GM18873 (cell line): ENCODE data around the gene SHISA9.

Experiments used
- ATAC-seq: cut with Tn5 transposase; IDR thresholded peaks from one replicate; pipeline ENCODE4 v1.9.1; 2021; ENCODE audit warnings: mild to moderate bottlenecking, moderate library complexity, moderate number of reproducible peaks; ENCODE audit not compliant: unreplicated experiment, low FRiP score

The SHISA9 gene

DNA sequence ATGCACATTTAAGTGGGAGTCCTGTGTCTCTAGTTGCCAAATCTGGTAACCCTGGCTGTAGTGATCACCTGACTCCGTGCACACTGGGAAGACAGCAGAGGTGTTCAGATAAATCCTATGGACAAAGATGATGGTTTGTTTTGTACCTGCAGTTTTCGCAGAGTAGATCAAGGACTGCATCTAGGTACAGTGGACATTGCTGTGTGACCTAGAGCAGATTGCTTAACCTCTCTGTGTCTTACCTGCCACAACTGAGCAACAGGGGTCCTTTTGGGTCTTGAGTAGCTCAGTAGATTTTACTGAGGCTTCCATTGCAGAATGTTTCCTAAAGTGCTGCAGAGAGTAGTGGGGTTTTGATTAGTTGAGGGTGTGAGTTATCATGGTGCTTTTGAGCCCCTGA is 160.8 kb downstream of the SHISA9 start:
- ATAC-seq, result no peak

DNA sequence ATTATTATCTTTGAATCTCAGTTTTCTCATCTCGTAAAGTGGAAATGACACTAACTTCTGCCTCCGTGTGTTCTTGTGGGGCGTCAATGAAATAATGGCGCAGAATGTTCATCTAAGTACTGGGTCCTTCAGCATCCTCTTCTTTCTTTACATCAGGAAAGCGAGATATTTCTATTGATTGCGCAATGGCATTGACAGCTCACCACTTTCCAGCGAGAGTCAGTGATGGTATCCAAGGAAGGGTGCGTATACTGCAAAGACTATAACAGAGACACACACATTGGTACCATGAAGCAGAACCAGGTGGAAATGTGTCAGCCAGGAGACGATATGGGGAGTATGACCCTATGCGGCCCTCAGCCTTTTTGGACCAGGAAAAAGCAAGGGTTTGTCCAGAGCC is 162.1 kb downstream of the SHISA9 start:
- no peak for ATAC-seq

DNA sequence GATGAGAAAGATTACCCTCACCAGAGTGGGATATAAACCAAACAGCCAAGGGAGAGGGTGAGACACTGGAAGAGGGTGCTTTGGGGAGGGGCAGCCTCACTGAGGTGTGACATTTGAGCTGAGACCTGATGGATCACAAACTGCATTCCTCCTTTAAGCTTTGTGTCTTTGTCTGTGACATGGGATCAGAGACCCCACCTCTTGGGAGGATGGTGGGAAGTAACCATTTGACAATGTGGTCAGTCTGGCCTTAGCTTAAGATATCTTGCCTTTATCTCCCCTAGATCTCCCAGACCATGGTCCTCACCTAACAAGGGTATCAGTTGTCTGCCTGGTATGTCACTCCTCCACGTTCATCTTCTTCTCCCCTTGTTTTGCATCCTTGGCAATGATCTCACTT is 163.4 kb downstream of the SHISA9 start:
- ATAC-seq, result no peak

DNA sequence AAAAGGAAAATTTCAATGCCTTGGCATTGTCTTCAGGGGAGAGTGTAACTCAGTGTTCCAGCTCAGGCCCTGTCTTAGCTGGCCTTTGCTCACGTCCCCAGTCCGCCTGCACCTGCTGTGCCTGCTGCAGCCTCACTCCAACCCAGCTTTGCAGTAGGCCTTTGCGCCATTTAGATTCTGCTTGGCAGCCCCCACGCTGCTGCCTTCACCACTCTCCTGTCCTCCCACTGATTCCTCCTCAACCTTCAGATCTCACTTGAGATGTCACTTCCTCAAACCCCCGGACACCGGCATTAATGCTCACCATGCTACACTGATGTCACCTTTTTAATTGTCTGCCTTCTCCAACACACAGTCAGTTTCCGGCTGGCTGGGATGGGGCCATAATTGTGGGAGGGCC is 166.2 kb downstream of the SHISA9 start:
- no peak for ATAC-seq

DNA sequence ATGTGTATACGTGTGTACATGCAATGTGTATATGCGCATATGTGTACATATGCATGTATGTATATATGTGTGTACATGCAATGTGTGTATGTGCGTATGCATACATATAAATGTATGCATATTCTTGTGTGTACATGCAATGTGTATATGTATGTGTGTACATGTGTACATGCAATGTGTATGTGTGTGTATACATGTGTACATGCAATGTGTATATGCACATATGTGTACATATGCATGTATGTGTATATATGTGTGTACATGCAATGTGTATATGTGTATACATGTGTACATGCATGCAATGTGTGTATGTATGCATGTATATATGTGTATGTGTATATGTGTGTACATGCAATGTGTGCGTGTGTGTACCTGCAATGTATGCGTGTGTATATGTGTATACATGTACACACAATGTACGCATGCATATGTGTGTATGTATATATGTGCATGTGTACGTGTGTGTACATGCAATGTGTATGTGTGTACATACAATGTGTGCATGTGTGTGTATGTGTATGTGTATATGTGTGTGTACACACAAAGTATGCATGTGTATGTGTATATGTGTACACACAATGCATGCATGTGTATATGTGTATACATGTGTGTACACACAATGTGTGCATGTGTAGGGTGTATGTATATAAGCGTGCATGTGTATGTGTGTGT is 167.7 kb downstream of the SHISA9 start:
- ATAC-seq, result no peak

DNA sequence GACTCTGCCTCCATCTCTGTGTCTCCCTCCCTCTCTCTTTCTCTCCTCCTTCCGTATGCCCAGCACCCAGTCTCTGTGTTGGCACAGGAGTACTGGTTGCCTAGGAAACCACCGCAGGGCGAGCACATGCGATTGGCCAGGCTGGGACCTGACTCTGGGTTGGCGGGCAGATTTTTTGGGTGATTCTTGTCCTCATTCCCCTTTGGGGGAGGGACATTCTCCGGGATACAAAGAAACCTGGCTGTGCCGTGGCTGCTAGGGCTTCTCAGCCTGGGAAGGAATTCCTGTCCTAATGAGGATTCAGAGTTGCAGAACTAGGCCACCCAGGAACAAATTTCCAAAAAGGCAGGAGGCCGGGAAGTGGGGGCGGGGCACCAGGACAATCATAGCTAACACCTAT is 168.9 kb downstream of the SHISA9 start:
- no peak for ATAC-seq

DNA sequence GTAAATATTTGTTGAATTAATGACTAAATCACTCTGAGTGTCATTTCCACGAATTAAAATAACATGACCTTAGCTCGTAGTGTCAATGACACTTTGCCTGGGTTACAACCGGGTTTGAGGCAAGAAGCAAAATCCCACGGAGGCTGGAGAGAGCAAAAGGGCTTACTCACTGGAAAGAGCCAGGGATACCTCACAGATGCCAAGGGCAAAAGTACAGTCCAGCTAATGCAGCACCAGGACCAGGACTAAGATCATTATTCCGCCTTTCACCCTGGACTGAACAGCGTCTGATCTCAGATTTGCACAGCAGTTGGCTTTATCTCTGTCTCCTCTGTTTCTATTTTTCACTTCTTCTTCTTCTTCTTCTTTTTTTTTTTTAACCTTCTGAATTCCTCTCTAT is 175.5 kb downstream of the SHISA9 start:
- ATAC-seq, result no peak

DNA sequence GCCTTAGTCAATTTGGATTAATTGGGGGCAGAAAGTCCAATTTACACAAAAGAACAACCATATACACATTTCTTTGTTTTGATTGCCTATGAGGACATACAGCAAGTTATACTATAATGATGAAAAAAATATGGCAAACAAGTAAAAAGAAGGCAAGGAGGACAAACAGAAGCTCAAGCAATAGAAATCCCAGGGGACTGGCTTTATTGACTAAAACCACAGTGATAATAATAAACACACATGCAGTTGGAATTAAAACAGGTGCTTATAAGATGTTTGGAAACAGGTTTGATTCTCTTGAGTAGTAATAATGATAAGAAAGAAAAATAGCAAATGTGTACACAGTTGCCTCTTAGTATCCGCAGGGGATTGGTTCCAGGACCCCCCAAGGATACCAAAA is 176.4 kb downstream of the SHISA9 start:
- no peak for ATAC-seq

DNA sequence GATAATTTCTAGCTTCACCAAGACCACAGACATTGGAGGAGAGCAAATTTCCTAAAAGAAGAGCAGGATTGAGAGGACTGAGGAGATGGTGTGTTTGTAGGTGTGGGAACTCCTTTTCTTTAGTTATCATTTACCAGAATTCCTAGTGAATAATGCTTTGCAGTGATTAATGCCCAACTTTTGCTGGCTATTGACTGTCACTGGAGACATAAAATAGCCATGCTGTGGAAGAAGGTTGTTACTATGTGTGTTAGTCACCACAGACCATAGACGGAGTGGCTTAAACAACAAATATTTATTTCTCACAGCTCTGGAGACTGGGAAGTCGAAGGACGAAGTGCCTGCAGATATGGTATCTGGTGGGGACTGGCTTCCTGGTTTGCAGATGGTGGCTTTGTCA is 179.1 kb downstream of the SHISA9 start:
- ATAC-seq, result no peak

DNA sequence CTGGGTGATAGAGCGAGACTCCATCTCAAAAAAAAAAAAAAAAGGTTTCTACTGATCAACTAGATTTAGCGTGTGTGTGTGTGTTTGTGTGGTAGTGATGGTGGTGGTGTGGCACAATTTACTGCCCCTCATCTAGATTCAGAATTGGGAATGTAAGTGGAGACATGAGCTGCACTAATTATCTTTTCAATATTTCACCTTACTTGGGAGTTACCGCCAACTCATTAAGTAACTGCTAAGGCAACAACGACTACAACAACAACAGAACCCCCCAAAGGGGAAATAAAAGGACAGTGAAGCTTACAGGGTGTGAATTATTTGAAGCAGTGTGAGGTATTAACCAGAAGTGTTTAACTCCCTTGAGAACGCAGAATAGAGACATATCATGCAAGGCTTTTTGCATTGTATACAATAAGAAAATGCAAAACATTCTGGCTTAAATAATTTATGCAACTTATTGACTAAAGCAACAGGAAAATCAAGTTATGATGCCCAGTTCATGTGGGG is 180.5 kb downstream of the SHISA9 start:
- no peak for ATAC-seq

DNA sequence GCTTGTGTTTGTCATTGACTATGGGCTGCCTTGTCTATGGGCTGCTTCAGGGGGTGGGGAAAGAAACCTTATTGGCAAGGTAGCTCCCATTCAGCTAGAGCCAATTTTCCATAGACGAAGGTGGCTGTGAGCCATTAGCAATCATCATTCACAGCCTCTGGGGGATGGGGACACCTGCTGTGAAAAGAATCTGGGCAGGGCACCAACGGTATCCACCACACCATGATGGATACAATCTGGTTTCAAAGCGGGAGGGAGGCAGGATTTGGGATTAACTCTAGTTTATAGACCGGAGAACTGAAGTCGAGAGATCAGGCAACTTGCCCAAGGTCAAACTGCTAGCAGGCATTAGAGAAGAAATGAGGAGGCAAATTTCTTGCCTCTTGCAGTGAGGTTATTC is 182.3 kb downstream of the SHISA9 start:
- ATAC-seq, result no peak

DNA sequence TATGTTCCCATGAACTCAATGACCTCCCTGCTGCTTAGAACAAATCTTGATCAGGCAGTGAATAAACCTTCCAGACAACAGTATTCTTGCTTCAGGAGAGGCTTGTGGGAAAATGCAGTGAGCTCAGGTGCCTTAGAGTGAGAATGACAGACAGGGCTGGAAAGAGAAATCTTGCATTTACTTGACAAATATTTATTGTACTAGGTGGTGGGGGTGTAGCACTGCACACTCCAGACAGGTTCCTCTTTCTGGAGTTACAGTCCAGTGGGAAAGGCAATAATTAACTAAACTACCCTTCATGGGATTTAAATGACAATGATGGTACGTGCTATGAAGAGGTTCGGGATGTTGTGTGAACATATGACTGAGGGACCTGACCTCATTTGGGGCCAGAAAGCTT is 182.9 kb downstream of the SHISA9 start:
- ATAC-seq, result no peak

DNA sequence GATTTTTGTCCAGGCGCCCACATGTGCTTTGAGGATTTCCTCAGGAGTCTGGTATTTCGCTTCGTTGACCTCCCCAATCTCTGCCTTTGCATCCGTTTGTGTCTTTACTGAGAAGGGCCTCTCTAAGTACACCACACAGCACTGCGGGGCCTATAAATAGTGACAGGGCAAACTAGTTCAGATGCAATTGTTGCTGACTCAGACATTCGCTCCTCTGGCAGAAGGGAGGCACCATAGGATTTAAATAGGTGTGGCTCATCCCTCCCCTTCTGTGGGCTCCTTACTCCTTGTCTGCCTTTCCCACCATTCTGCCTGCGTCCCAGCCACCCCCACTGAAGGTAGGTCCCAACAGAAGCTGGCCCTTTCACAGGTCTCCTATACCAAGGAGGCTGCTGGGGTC is 192.3 kb downstream of the SHISA9 start:
- no peak for ATAC-seq

DNA sequence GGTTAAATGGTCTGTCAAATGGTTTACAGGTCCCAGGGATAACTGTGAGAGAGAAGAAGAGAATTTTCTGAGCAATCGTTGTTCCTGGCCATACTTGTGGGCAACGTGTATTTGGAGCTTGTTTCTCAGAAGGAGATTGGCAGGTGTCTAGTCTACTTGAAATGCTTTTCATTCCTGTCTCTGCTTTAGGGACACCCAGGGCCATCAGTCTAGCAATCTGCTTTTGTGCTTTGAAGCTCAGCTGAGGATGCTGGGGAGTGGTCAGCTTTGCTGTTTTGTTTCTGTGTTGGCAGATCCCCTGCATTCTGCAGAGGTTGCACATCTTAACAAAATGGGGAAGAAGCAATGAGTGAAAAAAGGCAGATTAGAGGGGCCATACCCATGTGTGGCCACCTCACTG is 193.7 kb downstream of the SHISA9 start:
- no peak for ATAC-seq

DNA sequence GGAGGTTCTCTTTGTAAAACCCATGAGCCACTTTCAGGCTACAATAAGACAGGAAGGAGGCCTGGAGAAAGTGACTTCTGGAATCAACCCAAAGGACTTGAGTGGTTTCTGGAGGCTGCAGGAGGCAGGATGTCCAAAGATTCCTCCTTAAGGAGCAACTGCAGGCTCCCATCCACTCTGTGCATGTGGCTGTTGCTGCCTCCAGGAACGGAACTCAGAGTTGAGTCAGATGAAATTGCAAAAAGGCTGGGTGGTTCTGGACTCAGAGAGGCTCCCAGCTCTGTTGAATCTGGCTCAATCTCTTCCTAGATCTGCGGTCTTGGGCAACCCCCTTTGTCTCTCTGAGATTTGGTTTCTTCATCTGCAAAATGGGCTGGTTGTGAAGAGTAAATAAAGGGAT is 197.1 kb downstream of the SHISA9 start:
- ATAC-seq, result no peak

DNA sequence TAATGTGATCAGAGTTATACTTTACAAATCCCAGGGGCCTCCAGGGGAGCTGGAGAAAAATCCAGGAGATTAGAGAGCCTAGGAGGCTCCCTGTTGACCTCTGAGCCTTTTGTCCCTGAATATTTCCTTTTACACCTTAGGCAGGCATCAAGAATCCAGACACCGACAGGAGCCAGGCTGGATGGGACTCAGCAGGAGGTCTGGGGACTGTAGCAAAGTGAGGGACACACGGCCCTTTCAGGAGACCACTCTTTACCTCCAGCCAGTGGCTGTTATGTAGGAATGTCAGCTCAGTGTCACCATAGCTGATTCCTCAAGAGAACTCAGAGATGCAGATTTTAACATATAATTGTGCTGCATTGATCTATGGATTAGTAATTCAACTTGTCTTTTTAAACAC is 198.4 kb downstream of the SHISA9 start:
- no peak for ATAC-seq

DNA sequence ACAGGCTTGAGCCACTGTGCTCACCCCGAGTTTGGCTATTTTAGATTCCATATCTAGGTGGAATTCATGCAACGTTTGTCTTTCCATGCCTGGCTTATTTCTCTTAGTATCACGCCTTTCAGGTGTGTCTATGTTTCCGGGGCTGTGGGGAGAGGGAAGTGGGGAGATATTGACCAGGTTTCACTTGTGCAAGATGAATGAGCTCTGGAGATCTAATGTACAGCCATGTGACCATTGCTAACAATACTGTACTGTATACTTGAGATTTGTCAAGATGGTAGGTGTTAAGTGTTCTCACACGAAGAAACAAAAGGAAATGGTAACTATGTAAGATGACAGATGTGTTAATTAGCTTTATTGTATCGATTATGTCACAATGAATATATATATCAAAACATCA is 199.6 kb downstream of the SHISA9 start:
- ATAC-seq, result no peak

DNA sequence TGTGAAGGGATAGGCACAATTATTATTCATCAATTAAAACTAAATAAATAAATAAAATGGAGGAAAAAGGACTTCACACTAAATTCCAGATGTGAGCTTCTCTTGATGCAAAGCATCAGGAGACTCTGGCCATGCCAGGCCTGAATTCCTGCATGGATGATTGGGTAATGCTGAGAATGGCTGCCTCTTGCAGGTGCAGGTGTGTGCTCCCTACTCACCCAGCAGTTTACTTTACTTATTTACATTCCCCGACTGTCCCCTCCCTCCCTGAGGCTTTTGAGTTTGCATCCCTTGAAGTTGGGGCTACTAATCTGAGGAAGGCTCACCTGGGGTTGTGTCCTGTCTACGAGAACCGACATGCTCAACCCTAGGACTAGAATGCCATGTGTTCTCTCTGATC is 200.4 kb downstream of the SHISA9 start:
- ATAC-seq, result no peak

DNA sequence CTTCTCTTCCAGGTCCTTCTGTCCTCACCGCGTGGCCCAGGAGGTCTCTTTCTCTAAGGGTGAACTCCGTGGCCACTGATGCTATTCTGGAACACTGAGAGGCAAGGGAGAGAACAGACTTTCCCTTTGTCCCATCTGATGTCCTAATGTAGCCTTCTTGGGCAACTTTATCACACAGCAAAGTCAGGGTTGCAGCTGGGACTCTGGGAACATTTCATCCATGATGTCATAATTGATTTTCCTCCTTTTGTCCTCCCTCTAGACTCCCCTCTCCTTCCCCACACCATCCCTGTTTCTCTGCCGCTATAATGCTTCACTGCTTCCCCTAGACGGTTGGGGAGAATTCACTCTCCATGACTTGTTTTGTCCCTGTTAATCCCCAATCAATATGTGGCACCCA is 201.0 kb downstream of the SHISA9 start:
- ATAC-seq, result no peak

DNA sequence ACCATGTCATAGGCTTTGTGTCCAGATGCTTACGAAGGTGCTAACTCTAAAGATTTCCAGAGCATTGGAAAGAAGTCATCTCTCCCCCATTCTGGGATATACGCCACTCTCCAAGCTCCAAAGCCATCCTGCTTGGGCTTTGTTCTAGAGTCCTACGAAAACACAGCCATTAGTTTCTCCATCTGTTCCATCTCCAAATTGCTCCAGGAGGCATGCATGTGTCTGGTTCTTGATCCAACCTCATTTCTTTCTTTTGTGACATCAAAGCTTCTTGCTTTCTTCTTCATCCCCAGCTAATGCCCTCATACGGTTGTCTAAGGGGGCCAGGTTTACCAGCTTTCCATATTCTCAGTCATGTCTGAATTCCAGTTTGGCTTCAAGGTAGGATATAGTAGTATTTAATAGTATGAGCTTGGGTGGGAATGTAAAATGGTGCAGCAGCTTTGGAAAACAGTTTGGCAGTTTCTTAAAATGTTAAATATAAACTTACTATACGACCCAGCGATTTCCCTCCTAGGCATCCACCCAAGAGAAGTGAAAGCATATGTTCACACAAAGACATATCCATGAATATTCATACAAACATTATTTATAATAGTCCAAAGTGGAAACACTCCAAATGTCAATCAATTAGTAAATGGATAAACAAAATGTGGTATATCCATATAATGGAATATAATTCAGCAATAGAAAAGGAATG is 202.6 kb downstream of the SHISA9 start:
- no peak for ATAC-seq

DNA sequence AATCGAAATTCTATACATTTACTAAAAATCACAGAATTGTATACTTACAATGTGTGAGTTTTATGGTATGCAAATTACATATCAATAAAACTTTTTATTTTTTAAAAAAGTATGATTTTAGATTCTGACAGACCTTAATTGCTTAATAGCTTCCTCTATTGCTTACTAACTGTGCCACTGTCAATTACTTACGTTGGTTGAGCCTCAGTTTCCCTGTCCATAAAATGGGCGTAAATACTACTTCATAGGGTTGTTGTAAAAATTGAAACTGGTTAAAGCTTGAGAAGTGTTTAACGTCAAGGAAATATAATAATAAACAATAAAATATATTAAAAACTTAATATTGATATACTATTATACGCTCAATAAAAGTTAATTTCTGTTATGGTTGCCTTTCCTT is 203.4 kb downstream of the SHISA9 start:
- ATAC-seq, result no peak

DNA sequence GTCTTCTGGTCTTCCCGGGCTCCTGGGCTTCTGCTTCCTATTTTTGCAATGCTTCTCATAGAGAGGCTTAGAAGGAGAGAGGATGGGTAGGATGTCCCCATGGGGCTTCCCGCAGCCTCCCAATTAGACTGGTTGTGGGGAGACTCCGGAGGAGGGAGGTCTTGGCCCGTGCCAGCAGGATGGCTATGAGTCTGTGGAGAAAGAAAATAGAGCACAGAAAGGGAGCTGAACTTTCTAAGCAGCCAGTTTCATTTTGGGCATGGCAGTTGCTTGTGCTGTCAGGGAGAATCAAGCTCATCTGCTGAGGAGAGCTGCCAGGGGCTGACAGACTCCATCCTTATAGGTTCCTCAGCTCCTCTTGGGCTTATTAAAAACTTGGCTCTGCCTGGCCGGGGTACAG is 204.0 kb downstream of the SHISA9 start:
- no peak for ATAC-seq
